ENCODE results near the gene POLR2E. TPM values are rescaled to one million over a fixed set of nuclear protein-coding genes. Genes with fewer than 3 reads are reported as not detected.
A peak's percentile ranks its signal among the peaks of the same experiment; 100 is the strongest.

The POLR2E gene
- total RNA-seq, 1 experiment from 2014 or later: 281 TPM

DNA sequence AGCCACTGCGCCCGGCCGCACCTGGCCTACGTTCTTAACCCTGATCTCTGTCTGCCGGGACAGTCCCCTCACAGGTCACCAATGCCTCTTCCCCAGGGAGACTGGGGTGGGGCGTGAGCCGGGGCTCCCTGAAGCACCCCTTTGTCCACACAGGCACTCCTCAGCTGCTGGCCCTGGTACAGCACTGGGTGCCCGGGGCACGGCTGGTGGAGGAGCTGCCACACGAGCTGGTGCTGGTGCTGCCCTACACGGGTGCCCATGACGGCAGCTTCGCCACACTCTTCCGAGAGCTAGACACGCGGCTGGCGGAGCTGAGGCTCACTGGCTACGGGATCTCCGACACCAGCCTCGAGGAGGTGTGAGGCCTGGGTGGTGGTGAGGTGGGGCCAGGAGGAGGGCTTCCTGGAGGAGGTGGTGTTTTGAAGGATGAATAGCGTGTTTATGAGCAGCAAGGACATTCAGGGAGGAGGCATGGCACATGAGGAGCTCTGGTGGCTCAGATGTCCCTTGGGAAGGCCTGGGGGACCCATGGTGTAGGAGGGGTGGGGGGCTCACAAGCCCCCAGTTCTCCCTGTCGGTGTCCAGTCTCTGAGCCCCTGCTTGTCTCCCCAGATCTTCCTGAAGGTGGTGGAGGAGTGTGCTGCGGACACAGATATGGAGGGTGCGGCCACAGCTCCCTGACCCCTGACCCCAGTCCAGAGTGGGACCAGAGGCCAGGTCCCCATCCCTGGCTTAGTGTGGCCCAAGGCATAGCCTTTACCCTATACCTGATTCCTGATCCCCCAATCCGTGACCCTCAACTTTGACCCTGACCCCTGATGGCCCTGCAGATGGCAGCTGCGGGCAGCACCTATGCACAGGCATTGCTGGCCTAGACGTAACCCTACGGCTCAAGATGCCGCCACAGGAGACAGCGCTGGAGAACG is 41.7 kb downstream of the POLR2E start:
- ChIA-PET RAD21 (ENCODE audit: low non-redundant PET in 1 of 2, low total read pairs in 2 of 2, uncharacterized antibody in 2 of 2, unreplicated experiment in 2 of 2) (no interaction called here), POLR2A (no interaction called here), CTCF (no interaction called here)
- H3K9me2 ChIP-seq (ENCODE audit: insufficient read depth): no peaks in the 10 kb centered on the region
- H2AFZ ChIP-seq (ENCODE audit: low read depth, low read length, poor library complexity, severe bottlenecking): no peak overlapping the region
- ATAC-seq (peak; percentile 19; the same call in 1 of the 2 replicates), DNase-seq (ENCODE audit: low read depth, low spot score) (no peak)
- H3K79me2 ChIP-seq (ENCODE audit: insufficient read depth, low read length): no peaks in the 10 kb centered on the region
- peak overlapping the region; percentile 10; the same call in 1 of the 2 replicates for H3K27ac ChIP-seq (ENCODE audit: low read depth, low read length)
- no peak overlapping the region for H3K9ac ChIP-seq (ENCODE audit: low read length)
- H3K4me3 ChIP-seq (replicated peaks in 1 of 2; ENCODE audit: low read depth in 1 of 2, low read length in 2 of 2): no peak overlapping the region
- H3K9me3 ChIP-seq (ENCODE audit: control insufficient read depth in 1 of 2, insufficient read depth in 1 of 2, low read depth in 1 of 2, low read length in 2 of 2): no peaks in the 10 kb centered on the region
- no peak overlapping the region for H3K4me2 ChIP-seq (ENCODE audit: low read length)
- BruUV-seq (replicated peaks): no TSS peak
- peaks cover 0 to 13% of the 10 kb centered on the region in 2 experiments; a peak in 3 of 4 replicates for H3K4me1 ChIP-seq (ENCODE audit: control insufficient read depth in 1 of 2, insufficient read depth in 2 of 2, low read length in 2 of 2)
- no peaks in the 10 kb centered on the region for H4K20me1 ChIP-seq (ENCODE audit: insufficient read depth)
- peaks cover 2 to 4% of the 10 kb centered on the region in 2 experiments; a peak in 3 of 4 replicates for H3K36me3 ChIP-seq (ENCODE audit: control insufficient read depth in 1 of 2, insufficient read depth in 2 of 2, low read length in 2 of 2)
- TF ChIP-seq, protein P1, sequence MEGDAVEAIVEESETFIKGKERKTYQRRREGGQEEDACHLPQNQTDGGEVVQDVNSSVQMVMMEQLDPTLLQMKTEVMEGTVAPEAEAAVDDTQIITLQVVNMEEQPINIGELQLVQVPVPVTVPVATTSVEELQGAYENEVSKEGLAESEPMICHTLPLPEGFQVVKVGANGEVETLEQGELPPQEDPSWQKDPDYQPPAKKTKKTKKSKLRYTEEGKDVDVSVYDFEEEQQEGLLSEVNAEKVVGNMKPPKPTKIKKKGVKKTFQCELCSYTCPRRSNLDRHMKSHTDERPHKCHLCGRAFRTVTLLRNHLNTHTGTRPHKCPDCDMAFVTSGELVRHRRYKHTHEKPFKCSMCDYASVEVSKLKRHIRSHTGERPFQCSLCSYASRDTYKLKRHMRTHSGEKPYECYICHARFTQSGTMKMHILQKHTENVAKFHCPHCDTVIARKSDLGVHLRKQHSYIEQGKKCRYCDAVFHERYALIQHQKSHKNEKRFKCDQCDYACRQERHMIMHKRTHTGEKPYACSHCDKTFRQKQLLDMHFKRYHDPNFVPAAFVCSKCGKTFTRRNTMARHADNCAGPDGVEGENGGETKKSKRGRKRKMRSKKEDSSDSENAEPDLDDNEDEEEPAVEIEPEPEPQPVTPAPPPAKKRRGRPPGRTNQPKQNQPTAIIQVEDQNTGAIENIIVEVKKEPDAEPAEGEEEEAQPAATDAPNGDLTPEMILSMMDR (IDR thresholded peaks at IDR 0.05 in 2 of 3, conservative IDR thresholded peaks at IDR 0.05 in 1 of 3; ENCODE audit: borderline replicate concordance in 1 of 3, insufficient read depth in 1 of 3, low read depth in 2 of 3, low read length in 2 of 3): no peak
- TF ChIP-seq SP1 (IDR thresholded peaks at IDR 0.05; ENCODE audit: low read depth): no peak
- H3K27me3 ChIP-seq (ENCODE audit: insufficient read depth, low read length): no peaks in the 10 kb centered on the region
- intact Hi-C loops (cut with micrococcal nuclease): no loop called here

GRCh38 chr19:1052349-1052975 is 42.7 kb downstream of the POLR2E start:
- POLR2A ChIA-PET: no interaction called here
- H3K36me3 ChIP-seq (ENCODE audit: control insufficient read depth in 1 of 2, insufficient read depth in 2 of 2, low read length in 2 of 2): peaks cover 2 to 4% of the 10 kb centered on the region in 2 experiments; a peak in 3 of 4 replicates
- TF ChIP-seq SRF (IDR thresholded peaks at IDR 0.05; ENCODE audit: low read depth) (no peak), ZFX (IDR thresholded peaks at IDR 0.05) (no peak), REST (IDR thresholded peaks at IDR 0.05; ENCODE audit: low read depth) (no peak), FOSL1 (IDR thresholded peaks at IDR 0.05; ENCODE audit: low read depth) (no peak), YY1 (IDR thresholded peaks at IDR 0.05; ENCODE audit: extremely low read depth, insufficient replicate concordance, low read depth, low read length) (no peak), EZH2 (IDR thresholded peaks at IDR 0.05) (no peak), CBX3 (IDR thresholded peaks at IDR 0.05; ENCODE audit: low read depth) (no peak), TCF7L2 (IDR thresholded peaks at IDR 0.05; ENCODE audit: borderline replicate concordance, extremely low read depth, insufficient read depth, insufficient read length) (no peak), MAX (IDR thresholded peaks at IDR 0.05) (no peak), POLR2A (IDR thresholded peaks at IDR 0.05; ENCODE audit: borderline replicate concordance, extremely low read depth, insufficient read depth, insufficient read length) (no peak), ZNF274 (IDR thresholded peaks at IDR 0.05; ENCODE audit: low read depth, low read length) (no peak)

More at GRCh38 chr19:1052349-1052975, 42.7 kb downstream of the POLR2E start:
- ChIA-PET RAD21 (ENCODE audit: low non-redundant PET in 1 of 2, low total read pairs in 2 of 2, uncharacterized antibody in 2 of 2, unreplicated experiment in 2 of 2) (no interaction called here), CTCF (no interaction called here)
- Histone ChIP-seq H4K20me1 (ENCODE audit: insufficient read depth) (no peaks in the 10 kb centered on the region), H3K79me2 (ENCODE audit: insufficient read depth, low read length) (no peaks in the 10 kb centered on the region), H3K4me1 (ENCODE audit: control insufficient read depth in 1 of 2, insufficient read depth in 2 of 2, low read length in 2 of 2) (peaks cover 0 to 18% of the 10 kb centered on the region in 2 experiments; a peak in 3 of 4 replicates), H3K9ac (ENCODE audit: low read length) (no peak overlapping the region), H3K27me3 (ENCODE audit: insufficient read depth, low read length) (no peaks in the 10 kb centered on the region), H3K4me2 (ENCODE audit: low read length) (no peak overlapping the region), H3K9me2 (ENCODE audit: insufficient read depth) (no peaks in the 10 kb centered on the region), H3K4me3 (replicated peaks in 1 of 2; ENCODE audit: low read depth in 1 of 2, low read length in 2 of 2) (no peak overlapping the region), H2AFZ (ENCODE audit: low read depth, low read length, poor library complexity, severe bottlenecking) (no peak overlapping the region), H3K9me3 (ENCODE audit: control insufficient read depth in 1 of 2, insufficient read depth in 1 of 2, low read depth in 1 of 2, low read length in 2 of 2) (no peaks in the 10 kb centered on the region), H3K27ac (ENCODE audit: low read depth, low read length) (no peak overlapping the region; the same call in 1 of the 2 replicates)
- no peak for ATAC-seq
- intact Hi-C loops (cut with micrococcal nuclease): no loop called here
- no peak for DNase-seq (ENCODE audit: low read depth, low spot score)
- no TSS peak for BruUV-seq (replicated peaks)
